ENCODE results near the gene DTX3L. TPM values are rescaled to one million over a fixed set of nuclear protein-coding genes. Genes with fewer than 3 reads are reported as not detected.

DTX3L gene
- total RNA-seq, 1 donor from 2014 or later, result 16.6 TPM

DNA sequence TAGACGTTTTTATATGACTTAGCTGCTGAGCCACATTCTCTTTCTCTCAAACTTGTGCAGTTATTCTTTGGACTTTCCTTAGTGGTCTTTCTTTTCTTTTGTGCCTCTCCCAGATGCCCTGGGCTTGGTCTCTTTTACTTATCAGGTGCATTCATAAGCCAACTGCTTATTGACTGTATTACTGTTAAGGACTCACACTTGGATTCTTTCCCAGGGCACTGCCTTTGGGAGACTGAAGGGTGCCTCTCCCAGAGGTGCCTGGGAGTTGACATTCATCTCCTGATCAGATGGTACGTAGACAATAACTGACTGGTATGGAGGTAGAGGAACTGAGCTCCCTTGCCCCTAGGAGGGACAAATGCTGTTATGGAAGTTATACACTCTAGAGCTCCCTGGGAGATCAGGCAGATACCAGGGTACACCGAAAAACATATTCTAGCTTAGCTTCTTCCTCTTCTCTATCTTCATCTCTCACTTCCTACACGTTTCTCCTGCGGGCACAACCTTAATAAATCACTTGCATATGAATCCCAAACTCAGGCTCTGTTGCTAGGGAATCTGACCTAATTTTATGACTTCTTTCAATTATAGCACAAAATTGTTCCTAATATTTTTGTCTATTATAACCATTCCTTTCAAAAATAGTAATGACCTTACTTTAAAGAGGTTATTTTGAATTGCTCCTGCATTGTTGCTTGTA, 38.0 kb downstream of the DTX3L start:
- H3K4me3 Mint-ChIP-seq (ENCODE audit: unreplicated experiment), result no peak overlapping the region
- peaks cover 24% of the 10 kb centered on the region for H3K27me3 Mint-ChIP-seq (ENCODE audit: low read depth)
- H3K27ac Mint-ChIP-seq (ENCODE audit: unreplicated experiment), result no peak overlapping the region
- peaks cover 2% of the 10 kb centered on the region for H3K36me3 Mint-ChIP-seq (ENCODE audit: low read depth)
- DNase-seq (ENCODE audit: low spot score), result no peak
- TF ChIP-seq CTCF (IDR thresholded peaks at IDR 0.05), result no peak
- H3K9me3 Mint-ChIP-seq (ENCODE audit: low read depth), result no peaks in the 10 kb centered on the region
- no peaks in the 10 kb centered on the region for H3K4me1 Mint-ChIP-seq (ENCODE audit: low read depth)

DNA sequence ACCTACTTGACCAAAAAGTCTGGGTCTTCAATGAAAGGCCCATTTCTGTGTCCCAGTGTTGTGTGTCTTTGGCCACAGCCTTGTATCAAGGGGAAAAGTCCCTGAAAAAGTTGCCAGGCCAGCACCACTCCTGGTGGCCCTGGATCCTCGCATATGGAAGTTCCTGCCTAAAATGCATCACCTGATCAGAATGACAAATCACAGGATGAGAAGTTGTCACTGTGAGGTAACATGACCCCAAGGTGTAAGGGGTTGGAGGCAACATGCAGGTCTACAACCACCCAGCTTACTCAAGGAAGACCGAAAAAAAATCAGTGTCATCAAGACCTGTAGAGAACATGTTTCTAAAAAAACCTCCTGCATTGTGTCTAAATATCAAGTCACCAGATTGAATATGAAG, 38.9 kb downstream of the DTX3L start:
- H3K36me3 Mint-ChIP-seq (ENCODE audit: low read depth), result peaks cover 2% of the 10 kb centered on the region
- TF ChIP-seq CTCF (IDR thresholded peaks at IDR 0.05), result no peak
- no peaks in the 10 kb centered on the region for H3K4me1 Mint-ChIP-seq (ENCODE audit: low read depth)
- no peak overlapping the region for H3K27ac Mint-ChIP-seq (ENCODE audit: unreplicated experiment)
- no peak for DNase-seq (ENCODE audit: low spot score)
- H3K4me3 Mint-ChIP-seq (ENCODE audit: unreplicated experiment), result no peak overlapping the region
- H3K27me3 Mint-ChIP-seq (ENCODE audit: low read depth), result peaks cover 24% of the 10 kb centered on the region
- no peaks in the 10 kb centered on the region for H3K9me3 Mint-ChIP-seq (ENCODE audit: low read depth)

- Mint-ChIP-seq H3K4me3 (ENCODE audit: unreplicated experiment) (no peak overlapping the region), H3K27ac (ENCODE audit: unreplicated experiment) (no peak overlapping the region), H3K27me3 (ENCODE audit: low read depth) (peaks cover 11% of the 10 kb centered on the region), H3K9me3 (ENCODE audit: low read depth) (peaks cover 6% of the 10 kb centered on the region), H3K4me1 (ENCODE audit: low read depth) (peaks cover 6% of the 10 kb centered on the region), H3K36me3 (ENCODE audit: low read depth) (no peaks in the 10 kb centered on the region)
- no peak for TF ChIP-seq CTCF (IDR thresholded peaks at IDR 0.05)
- no peak for DNase-seq (ENCODE audit: low spot score)
Observed at GRCh38 chr3:122606330-122606729, 42.2 kb downstream of the DTX3L start.

- no peak for TF ChIP-seq CTCF (IDR thresholded peaks at IDR 0.05)
- no peak for DNase-seq (ENCODE audit: low spot score)
- Mint-ChIP-seq H3K4me3 (ENCODE audit: unreplicated experiment) (no peak overlapping the region), H3K27ac (ENCODE audit: unreplicated experiment) (no peak overlapping the region), H3K36me3 (ENCODE audit: low read depth) (no peaks in the 10 kb centered on the region), H3K9me3 (ENCODE audit: low read depth) (peaks cover 6% of the 10 kb centered on the region), H3K4me1 (ENCODE audit: low read depth) (peaks cover 10% of the 10 kb centered on the region), H3K27me3 (ENCODE audit: low read depth) (no peaks in the 10 kb centered on the region)
Observed at GRCh38 chr3:122608916-122609315, 44.8 kb downstream of the DTX3L start.

GRCh38 chr3:122609798-122610559, 45.8 kb downstream of the DTX3L start:
- TF ChIP-seq CTCF (IDR thresholded peaks at IDR 0.05), result no peak
- Mint-ChIP-seq H3K27me3 (ENCODE audit: low read depth) (no peaks in the 10 kb centered on the region), H3K27ac (ENCODE audit: unreplicated experiment) (peak overlapping the region; percentile 93), H3K36me3 (ENCODE audit: low read depth) (no peaks in the 10 kb centered on the region), H3K4me3 (ENCODE audit: unreplicated experiment) (peak overlapping the region; percentile 39), H3K4me1 (ENCODE audit: low read depth) (peaks cover 10% of the 10 kb centered on the region), H3K9me3 (ENCODE audit: low read depth) (peaks cover 6% of the 10 kb centered on the region)
- DNase-seq (ENCODE audit: low spot score), result no peak

All from chondrocyte (in vitro differentiated cells).